ENCODE results near the gene CD22. TPM values are rescaled to one million over a fixed set of nuclear protein-coding genes. Genes with fewer than 3 reads are reported as not detected.

Gene CD22
- total RNA-seq, 3 donors from 2014 or later (not counting 1 experiment from before 2014, with no cell fraction given): 4.3 to 7.0 (median 6.0) TPM

DNA sequence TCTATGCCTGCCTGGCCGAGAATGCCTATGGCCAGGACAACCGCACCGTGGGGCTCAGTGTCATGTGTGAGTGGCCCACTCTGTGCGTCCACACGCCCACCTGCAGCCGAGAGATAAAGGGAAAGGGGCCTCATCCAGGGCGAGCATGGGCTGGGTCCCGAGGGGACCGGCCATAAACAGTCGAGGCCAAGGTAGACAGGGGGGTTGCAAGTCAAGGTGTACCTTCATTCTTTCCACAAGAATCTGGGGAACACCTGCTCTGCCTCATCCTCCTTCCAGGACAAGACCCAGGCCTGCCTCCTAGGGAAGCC, 28.7 kb upstream of the CD22 start:
- no peaks in the 10 kb centered on the region for H3K27me3 Mint-ChIP-seq (ENCODE audit: low read depth in 2 of 2)

DNA sequence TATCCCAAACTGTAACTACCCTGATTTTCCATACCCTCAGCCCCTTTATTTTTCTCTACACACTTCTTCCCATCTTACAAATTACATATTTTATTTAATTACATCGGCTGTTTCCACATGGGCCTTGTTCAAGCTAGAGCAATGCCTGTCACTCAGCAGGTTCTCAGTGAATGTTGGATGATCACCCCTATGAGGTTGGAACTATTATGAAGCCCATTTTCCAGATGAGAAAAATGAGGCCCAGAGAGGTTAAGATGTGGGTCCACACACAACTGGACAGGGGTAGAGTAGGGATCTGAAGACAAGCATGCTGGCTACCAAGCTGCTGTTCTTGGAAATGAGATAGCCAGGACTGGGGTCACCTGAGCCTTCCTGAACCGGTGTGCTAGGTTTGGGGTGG, 27.0 kb upstream of the CD22 start:
- WGBS (ENCODE audit: insufficient coverage): 92% methylated on average over 2 of the region's 2 CpGs
- ATAC-seq (no peak), DNase-seq (no peak)
- no peaks in the 10 kb centered on the region for H3K9me3 ChIP-seq (ENCODE audit: control insufficient read depth, insufficient read depth, low read length)
- H3K27me3 ChIP-seq (ENCODE audit: control insufficient read depth, insufficient read depth, low read length): no peaks in the 10 kb centered on the region
- intact Hi-C loops (cut with micrococcal nuclease): no loop called here
- no peaks in the 10 kb centered on the region for H3K36me3 ChIP-seq (ENCODE audit: control insufficient read depth, insufficient read depth, low read length)
- H3K27ac Mint-ChIP-seq: no peak overlapping the region
- H3K4me1 ChIP-seq (ENCODE audit: control insufficient read depth, insufficient read depth, low read length): peaks cover 1% of the 10 kb centered on the region
- no peak overlapping the region for H3K4me3 ChIP-seq (ENCODE audit: low read length)
- H3K9me3 Mint-ChIP-seq: no peaks in the 10 kb centered on the region
- H3K36me3 Mint-ChIP-seq: no peaks in the 10 kb centered on the region
- H3K4me3 Mint-ChIP-seq: no peak overlapping the region
- H3K27ac ChIP-seq (ENCODE audit: low read length): no peak overlapping the region
- no peaks in the 10 kb centered on the region for H3K4me1 Mint-ChIP-seq
- no peaks in the 10 kb centered on the region for H3K27me3 Mint-ChIP-seq (ENCODE audit: low read depth in 2 of 2)
- TF ChIP-seq, protein P1, sequence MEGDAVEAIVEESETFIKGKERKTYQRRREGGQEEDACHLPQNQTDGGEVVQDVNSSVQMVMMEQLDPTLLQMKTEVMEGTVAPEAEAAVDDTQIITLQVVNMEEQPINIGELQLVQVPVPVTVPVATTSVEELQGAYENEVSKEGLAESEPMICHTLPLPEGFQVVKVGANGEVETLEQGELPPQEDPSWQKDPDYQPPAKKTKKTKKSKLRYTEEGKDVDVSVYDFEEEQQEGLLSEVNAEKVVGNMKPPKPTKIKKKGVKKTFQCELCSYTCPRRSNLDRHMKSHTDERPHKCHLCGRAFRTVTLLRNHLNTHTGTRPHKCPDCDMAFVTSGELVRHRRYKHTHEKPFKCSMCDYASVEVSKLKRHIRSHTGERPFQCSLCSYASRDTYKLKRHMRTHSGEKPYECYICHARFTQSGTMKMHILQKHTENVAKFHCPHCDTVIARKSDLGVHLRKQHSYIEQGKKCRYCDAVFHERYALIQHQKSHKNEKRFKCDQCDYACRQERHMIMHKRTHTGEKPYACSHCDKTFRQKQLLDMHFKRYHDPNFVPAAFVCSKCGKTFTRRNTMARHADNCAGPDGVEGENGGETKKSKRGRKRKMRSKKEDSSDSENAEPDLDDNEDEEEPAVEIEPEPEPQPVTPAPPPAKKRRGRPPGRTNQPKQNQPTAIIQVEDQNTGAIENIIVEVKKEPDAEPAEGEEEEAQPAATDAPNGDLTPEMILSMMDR (IDR thresholded peaks at IDR 0.05): no peak

More for the DNA sequence above, 28.7 kb upstream of the CD22 start:
- DNase-seq (no peak), ATAC-seq (no peak)
- 91% methylated on average over 10 of the region's 10 CpGs for WGBS (ENCODE audit: insufficient coverage)
- peaks cover 0 to 5% of the 10 kb centered on the region in 2 donors for H3K4me1 Mint-ChIP-seq
- Histone ChIP-seq H3K9me3 (ENCODE audit: control insufficient read depth, insufficient read depth, low read length) (no peaks in the 10 kb centered on the region), H3K27me3 (ENCODE audit: control insufficient read depth, insufficient read depth, low read length) (no peaks in the 10 kb centered on the region), H3K4me1 (ENCODE audit: control insufficient read depth, insufficient read depth, low read length) (peaks cover 18% of the 10 kb centered on the region), H3K36me3 (ENCODE audit: control insufficient read depth, insufficient read depth, low read length) (no peaks in the 10 kb centered on the region), H3K27ac (ENCODE audit: low read length) (no peak overlapping the region), H3K4me3 (ENCODE audit: low read length) (no peak overlapping the region)
- no peak overlapping the region for H3K4me3 Mint-ChIP-seq
- H3K36me3 Mint-ChIP-seq: no peaks in the 10 kb centered on the region
- TF ChIP-seq, protein P1 (IDR thresholded peaks at IDR 0.05): no peak
- H3K27ac Mint-ChIP-seq: no peak overlapping the region
- no peaks in the 10 kb centered on the region for H3K9me3 Mint-ChIP-seq
- intact Hi-C loops (cut with micrococcal nuclease): no loop called here

DNA sequence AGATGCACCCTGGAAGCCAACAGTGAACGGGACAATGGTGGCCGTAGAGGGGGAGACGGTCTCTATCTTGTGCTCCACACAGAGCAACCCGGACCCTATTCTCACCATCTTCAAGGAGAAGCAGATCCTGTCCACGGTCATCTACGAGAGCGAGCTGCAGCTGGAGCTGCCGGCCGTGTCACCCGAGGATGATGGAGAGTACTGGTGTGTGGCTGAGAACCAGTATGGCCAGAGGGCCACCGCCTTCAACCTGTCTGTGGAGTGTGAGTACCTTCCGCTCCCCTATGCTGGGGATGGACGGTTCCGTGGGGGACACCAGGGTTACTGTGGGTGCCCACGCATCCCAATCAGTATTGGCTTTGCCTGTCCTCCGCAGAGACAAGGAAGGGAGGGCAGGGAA, 26.5 kb upstream of the CD22 start:
- no peaks in the 10 kb centered on the region for H3K36me3 ChIP-seq (ENCODE audit: control insufficient read depth, insufficient read depth, low read length)
- H3K9me3 Mint-ChIP-seq: no peaks in the 10 kb centered on the region
- no peaks in the 10 kb centered on the region for H3K9me3 ChIP-seq (ENCODE audit: control insufficient read depth, insufficient read depth, low read length)
- WGBS (ENCODE audit: insufficient coverage): 88% methylated on average over 16 of the region's 16 CpGs
- TF ChIP-seq, protein P1 (IDR thresholded peaks at IDR 0.05): no peak
- H3K36me3 Mint-ChIP-seq: no peaks in the 10 kb centered on the region
- H3K27me3 Mint-ChIP-seq (ENCODE audit: low read depth in 2 of 2): no peaks in the 10 kb centered on the region
- ATAC-seq (no peak), DNase-seq (no peak)
- H3K27ac ChIP-seq (ENCODE audit: low read length): no peak overlapping the region
- H3K4me1 ChIP-seq (ENCODE audit: control insufficient read depth, insufficient read depth, low read length): no peaks in the 10 kb centered on the region
- H3K4me1 Mint-ChIP-seq: no peaks in the 10 kb centered on the region
- H3K4me3 Mint-ChIP-seq: no peak overlapping the region
- intact Hi-C loops (cut with micrococcal nuclease): no loop called here
- H3K27me3 ChIP-seq (ENCODE audit: control insufficient read depth, insufficient read depth, low read length): no peaks in the 10 kb centered on the region
- no peak overlapping the region for H3K27ac Mint-ChIP-seq
- H3K4me3 ChIP-seq (ENCODE audit: low read length): no peak overlapping the region

DNA sequence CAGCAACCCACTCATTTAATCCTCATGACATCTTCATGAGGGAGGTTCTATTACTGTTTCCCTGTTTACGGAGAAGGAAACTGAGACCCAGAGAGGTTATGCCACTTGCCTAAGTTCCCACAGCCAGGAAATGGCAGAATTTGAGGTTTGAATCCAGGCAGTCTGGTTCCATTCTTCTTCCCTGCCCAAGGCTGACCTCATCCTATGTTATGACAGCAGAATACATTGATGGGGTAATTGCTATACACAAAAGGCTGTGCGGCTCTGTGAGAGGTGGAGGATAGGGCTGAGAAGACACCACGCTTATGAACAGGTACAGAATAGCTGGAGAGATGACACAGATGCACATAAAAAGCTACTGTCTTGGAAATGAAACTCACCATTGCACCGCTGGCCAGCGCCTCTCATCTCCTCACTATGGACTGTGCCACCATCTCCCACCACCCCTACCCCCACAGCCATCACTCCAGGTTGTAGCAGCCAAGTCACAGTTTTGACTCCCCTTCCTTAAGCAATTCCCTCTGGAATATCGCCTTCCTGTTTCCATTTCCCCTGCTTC, 25.6 kb upstream of the CD22 start:
- Histone ChIP-seq H3K4me3 (ENCODE audit: low read length) (no peak overlapping the region), H3K27me3 (ENCODE audit: control insufficient read depth, insufficient read depth, low read length) (no peaks in the 10 kb centered on the region), H3K27ac (ENCODE audit: low read length) (no peak overlapping the region), H3K36me3 (ENCODE audit: control insufficient read depth, insufficient read depth, low read length) (no peaks in the 10 kb centered on the region), H3K9me3 (ENCODE audit: control insufficient read depth, insufficient read depth, low read length) (no peaks in the 10 kb centered on the region), H3K4me1 (ENCODE audit: control insufficient read depth, insufficient read depth, low read length) (no peaks in the 10 kb centered on the region)
- 88% methylated on average over 6 of the region's 6 CpGs for WGBS (ENCODE audit: insufficient coverage)
- Mint-ChIP-seq H3K9me3 (no peaks in the 10 kb centered on the region), H3K4me3 (no peak overlapping the region), H3K4me1 (no peaks in the 10 kb centered on the region), H3K36me3 (no peaks in the 10 kb centered on the region), H3K27me3 (ENCODE audit: low read depth in 2 of 2) (no peaks in the 10 kb centered on the region), H3K27ac (no peak overlapping the region)
- intact Hi-C loops (cut with micrococcal nuclease): no loop called here
- TF ChIP-seq, protein P1 (IDR thresholded peaks at IDR 0.05): no peak
- DNase-seq (no peak), ATAC-seq (no peak)
